Duodenal mucosa (tissue), 2 donors: ENCODE measurements around the gene FAM110D.

Experiments used
- H3K27ac ChIP-seq: one replicate; pipeline ENCODE4 v1.7.0; 2013; ENCODE audit warnings: low read depth, low read length
- H3K27me3 ChIP-seq, 2 donors: one replicate each; pipeline ENCODE4 v1.7.0; 2013; ENCODE audit warnings: low read length in 2 of 2, control low read depth in 1 of 2; ENCODE audit not compliant: insufficient read depth in 2 of 2, control insufficient read depth in 1 of 2
- H3K36me3 ChIP-seq, 2 donors: one replicate each; pipeline ENCODE4 v1.7.0; 2013; ENCODE audit warnings: low read length in 2 of 2, control low read depth in 1 of 2; ENCODE audit not compliant: insufficient read depth in 2 of 2, control insufficient read depth in 1 of 2
- H3K4me1 ChIP-seq, 2 donors: one replicate each; pipeline ENCODE4 v1.7.0; 2013; ENCODE audit warnings: low read length in 2 of 2, control low read depth in 1 of 2; ENCODE audit not compliant: insufficient read depth in 2 of 2, control insufficient read depth in 1 of 2
- H3K4me3 ChIP-seq, 2 donors: one replicate each; pipeline ENCODE4 v1.7.0; 2013; ENCODE audit warnings: low read length in 2 of 2, low read depth in 1 of 2
- H3K9ac ChIP-seq, 2 donors: one replicate each; pipeline ENCODE4 v1.7.0; 2013; ENCODE audit warnings: low read length in 2 of 2, low read depth in 1 of 2
- H3K9me3 ChIP-seq, 2 donors: one replicate each; pipeline ENCODE4 v1.7.0; 2013; ENCODE audit warnings: low read length in 2 of 2, control low read depth in 1 of 2; ENCODE audit not compliant: control insufficient read depth in 1 of 2

The FAM110D gene

GRCh38 chr1:26213335-26213905 is 54.5 kb downstream of the FAM110D start:
- Histone ChIP-seq H3K27ac (no peak overlapping the region), H3K27me3 (no peaks in the 10 kb centered on the region), H3K4me3 (no peak overlapping the region), H3K9me3 (no peaks in the 10 kb centered on the region), H3K9ac (no peak overlapping the region), H3K36me3 (no peaks in the 10 kb centered on the region), H3K4me1 (no peaks in the 10 kb centered on the region)
